Measurements from ENCODE around the gene STAT6. TPM values are rescaled to one million over a fixed set of nuclear protein-coding genes. Genes with fewer than 3 reads are reported as not detected.

STAT6 gene
- total RNA-seq = 100 to 1,000 TPM; 200 to 237 TPM
- polyA plus RNA-seq (ENCODE audit: insufficient read length in 6 of 6) = 100 to 1,000 TPM; 137 to 173 (median 162) TPM
- long read RNA-seq, donor 1, transcript STAT6-224 (3 exons, 1,569 nt) = major isoform, 9 of 201 reads
- long read RNA-seq, donor 1, partial matches to known transcripts = 175 of 201 reads
- long read RNA-seq, donor 1, other reads (novel, unspliced or antisense) = 11 of 201 reads
- long read RNA-seq, donor 2, transcript STAT6-224 (3 exons, 1,569 nt) = major isoform, 13 of 78 reads
- long read RNA-seq, donor 2, partial matches to known transcripts = 58 of 78 reads
- long read RNA-seq, donor 2, other reads (novel, unspliced or antisense) = 0 of 78 reads
- long read RNA-seq, donor 3, full-length matches to known transcripts = 10 of 10 reads
- long read RNA-seq, donor 3, partial matches to known transcripts = 0 of 10 reads
- long read RNA-seq, donor 3, other reads (novel, unspliced or antisense) = 0 of 10 reads
- long read RNA-seq, donor 4, full-length matches to known transcripts = 1 of 38 reads
- long read RNA-seq, donor 4, partial matches to known transcripts = 6 of 38 reads
- long read RNA-seq, donor 4, other reads (novel, unspliced or antisense) = 31 of 38 reads
- long read RNA-seq, donor 5, transcript STAT6-224 (3 exons, 1,569 nt) = major isoform, 12 of 56 reads
- long read RNA-seq, donor 5, partial matches to known transcripts = 41 of 56 reads
- long read RNA-seq, donor 5, other reads (novel, unspliced or antisense) = 0 of 56 reads
- long read RNA-seq, donor 6, full-length matches to known transcripts = 8 of 8 reads
- long read RNA-seq, donor 6, partial matches to known transcripts = 0 of 8 reads
- long read RNA-seq, donor 6, other reads (novel, unspliced or antisense) = 0 of 8 reads
- long read RNA-seq, donor 7, full-length matches to known transcripts = 14 of 14 reads
- long read RNA-seq, donor 7, partial matches to known transcripts = 0 of 14 reads
- long read RNA-seq, donor 7, other reads (novel, unspliced or antisense) = 0 of 14 reads
- long read RNA-seq, donor 8, full-length matches to known transcripts = 34 of 59 reads
- long read RNA-seq, donor 8, partial matches to known transcripts = 25 of 59 reads
- long read RNA-seq, donor 8, other reads (novel, unspliced or antisense) = 0 of 59 reads
- long read RNA-seq, donor 9 = 0 reads
- long read RNA-seq, donor 10, partial matches to known transcripts = 7 of 16 reads
- long read RNA-seq, donor 10, other reads (novel, unspliced or antisense) = 9 of 16 reads
- long read RNA-seq, donor 11, partial matches to known transcripts = 0 of 1 reads
- long read RNA-seq, donor 11, other reads (novel, unspliced or antisense) = 0 of 1 reads
- long read RNA-seq, donor 12, full-length matches to known transcripts = 17 of 45 reads
- long read RNA-seq, donor 12, partial matches to known transcripts = 28 of 45 reads
- long read RNA-seq, donor 12, other reads (novel, unspliced or antisense) = 0 of 45 reads

- no peaks in the 10 kb centered on the region for H3K27me3 ChIP-seq
- ATAC-seq = peak; percentile 80
- no peaks in the 10 kb centered on the region for H3K9me3 ChIP-seq
- peak in 1 of 2 donors; percentile 15 for TF ChIP-seq CTCF (IDR thresholded peaks at IDR 0.05)
- H3K4me1 ChIP-seq = peaks cover 15 to 49% of the 10 kb centered on the region in 2 donors
- DNase-seq = peak; percentile 73 to 93 (median 90)
- H3K4me3 ChIP-seq = peak within 1 kb of the TSS; percentile 81 to 96
- intact Hi-C loops (cut with DNase I) = no loop called here
- H3K36me3 ChIP-seq = peaks cover 0 to 24% of the 10 kb centered on the region in 2 donors
- peak within 1 kb of the TSS; percentile 100 for H3K27ac ChIP-seq
Measured at GRCh38 chr12:57111031-57111734, at the start of gene STAT6. TSS of gene STAT6 (minus strand) at chr12:57111362. CDS start at chr12:57108278, 3,084 bp downstream.

- Histone ChIP-seq H3K9me3 (no peaks in the 10 kb centered on the region), H3K4me3 (no peak overlapping the region), H3K27me3 (no peaks in the 10 kb centered on the region), H3K36me3 (peaks cover 0 to 84% of the 10 kb centered on the region in 2 donors), H3K27ac (no peak overlapping the region), H3K4me1 (peaks cover 0 to 60% of the 10 kb centered on the region in 2 donors)
- no peak for TF ChIP-seq CTCF (IDR thresholded peaks at IDR 0.05)
- DNase-seq (peak in 1 of 4 donors; percentile 73), ATAC-seq (no peak)
- intact Hi-C loops (cut with DNase I) = no loop called here
Measured at GRCh38 chr12:57160741-57161140, 49.6 kb upstream of the STAT6 start.

- no peaks in the 10 kb centered on the region for H3K27me3 ChIP-seq
- intact Hi-C loops (cut with DNase I) = no loop called here
- H3K27ac ChIP-seq = no peak overlapping the region
- ATAC-seq (no peak), DNase-seq (peak in 1 of 4 donors; percentile 11)
- no peaks in the 10 kb centered on the region for H3K9me3 ChIP-seq
- no peak for TF ChIP-seq CTCF (IDR thresholded peaks at IDR 0.05)
- peaks cover 0 to 85% of the 10 kb centered on the region in 2 donors for H3K36me3 ChIP-seq
- H3K4me1 ChIP-seq = peaks cover 0 to 67% of the 10 kb centered on the region in 2 donors
- H3K4me3 ChIP-seq = no peak overlapping the region
Measured at GRCh38 chr12:57160040-57160439, 48.9 kb upstream of the STAT6 start.

GRCh38 chr12:57159311-57159710 is 48.1 kb upstream of the STAT6 start:
- peaks cover 0 to 85% of the 10 kb centered on the region in 2 donors for H3K36me3 ChIP-seq
- peak overlapping the region in 1 of 2 donors; percentile 53 for H3K27ac ChIP-seq
- no peak for TF ChIP-seq CTCF (IDR thresholded peaks at IDR 0.05)
- peak in 1 of 4 donors; percentile 34 for DNase-seq
- ATAC-seq = peak; percentile 9
- intact Hi-C loops (cut with DNase I) = no loop called here
- peaks cover 0 to 74% of the 10 kb centered on the region in 2 donors for H3K4me1 ChIP-seq
- no peaks in the 10 kb centered on the region for H3K27me3 ChIP-seq
- H3K9me3 ChIP-seq = no peaks in the 10 kb centered on the region
- no peak overlapping the region for H3K4me3 ChIP-seq

All from left lung (tissue), 14 donors.